Right lobe of liver (tissue), 6 donors: ENCODE results near the gene ADAM10. TPM values are rescaled to one million over a fixed set of nuclear protein-coding genes. Genes with fewer than 3 reads are reported as not detected.

ENCODE experiments used
- ATAC-seq, 4 donors: fragments of 200-7000 bp; cut with Tn5 transposase; one replicate each; pipeline ENCODE4 v1.9.1; 2020; ENCODE audit warnings: mild to moderate bottlenecking in 4 of 4, moderate library complexity in 4 of 4
- DNase-seq, 3 donors: peaks; one replicate each; pipeline ENCODE4 v3.0.0-alpha.2; 2020
- H3K27ac ChIP-seq, 3 donors: fragments of 200-600 bp; one replicate each; pipeline ENCODE4 v1.8.0; 2022
- H3K27me3 ChIP-seq, 2 donors: fragments of 200-600 bp; one replicate each; pipeline ENCODE4 v1.8.0; 2022
- H3K36me3 ChIP-seq, 4 donors: fragments of 200-600 bp; sonication (generic) in 1 of 4; one replicate each; pipeline versions ENCODE4 v1.5.1 to v1.8.0; 2017 to 2022; ENCODE audit warnings: control low read depth in 1 of 4
- H3K4me1 ChIP-seq, 4 donors: fragments of 200-600 bp; sonication (generic) in 1 of 4; one replicate each; pipeline versions ENCODE4 v1.5.1 to v1.8.0; 2017 to 2022; ENCODE audit warnings: control low read depth in 1 of 4
- H3K4me3 ChIP-seq, 3 donors: fragments of 200-600 bp; one replicate each; pipeline ENCODE4 v1.8.0; 2022
- H3K9me3 ChIP-seq, 4 donors: fragments of 200-600 bp; sonication (generic) in 1 of 4; one replicate each; pipeline versions ENCODE4 v1.5.1 to v1.8.0; 2017 to 2022; ENCODE audit warnings: control low read depth in 1 of 4
- CTCF ChIP-seq, 4 donors: fragments of 200-600 bp in 3 of 4; fragments of 450-650 bp in 1 of 4; IDR thresholded peaks; one replicate each; pipeline versions ENCODE4 v1.5.1 to v1.8.0; 2016 to 2022; ENCODE audit warnings: antibody characterized with exemption in 4 of 4, mild to moderate bottlenecking in 2 of 4
- POLR2A ChIP-seq: fragments of 450-650 bp; IDR thresholded peaks from one replicate; pipeline ENCODE4 v1.6.1; 2017; ENCODE audit warnings: antibody characterized with exemption, mild to moderate bottlenecking
- WGBS: methylation state at CpG from one replicate; pipeline ENCODE4 v1.1.6; 2018; ENCODE audit warnings: low coverage, low lambda C conversion rate; ENCODE audit not compliant: insufficient coverage; ENCODE audit errors: missing lambda C conversion rate; 5-methylcytosine and 5-hydroxymethylcytosine counted together
- intact Hi-C, 2 donors: fragments of 100-400 bp; cut with DNase I; formaldehyde crosslinking; loops; one replicate each; pipeline versions ENCODE4 v1.11.2 to v1.14.1; 2022
- total RNA-seq, 6 experiments: library from RNA; depleted of rRNA in 2 of 6; stranded (reverse); fragments of >200 nt in 2 of 6; fragmentation: NEBNext Ultra II Directional in 3 of 6; extraction: Animal tissue kit (Norgen Biotek cat#: 25700) in 3 of 6; gene quantifications; one replicate each; pipeline versions ENCODE4 v1.1.0 to v1.2.4, GENCODE V29; 2016 to 2023
- donor health status: DM: no; HTN: yes; CAD: no.
- donor health status: DM: no; HTN: no; CAD: no.
- donor health status: DM: no; HTN: no; CAD: no.
- donor health status: DM: no; HTN: yes; CAD: no.
- donor health status: DM: no; HTN: yes; CAD: no.

ADAM10 gene
- total RNA-seq, 6 experiments from 2014 or later: 24.1 to 78.1 (median 43.3) TPM

GRCh38 chr15:58742819-58743502, 6.5 kb downstream of the ADAM10 start:
- TF ChIP-seq POLR2A: no peak
- TF ChIP-seq CTCF (IDR thresholded peaks at IDR 0.05): no peak
- H3K4me1 ChIP-seq: peaks cover 0 to 44% (median 12%) of the 10 kb centered on the region in 4 donors
- ATAC-seq (peak; percentile 61 to 73 (median 69)), DNase-seq (no peak)
- no peaks in the 10 kb centered on the region for H3K36me3 ChIP-seq
- no peak overlapping the region for H3K4me3 ChIP-seq
- H3K27me3 ChIP-seq: no peaks in the 10 kb centered on the region
- intact Hi-C loops: no loop called here
- no peaks in the 10 kb centered on the region for H3K9me3 ChIP-seq
- 33% methylated on average over 2 of the region's 5 CpGs for WGBS
- peak overlapping the region in 1 of 3 donors; percentile 61 for H3K27ac ChIP-seq

GRCh38 chr15:58742022-58742813, 7.3 kb downstream of the ADAM10 start:
- TF ChIP-seq POLR2A: no peak
- no peak for DNase-seq
- ATAC-seq: peak; percentile 44 to 67 (median 60)
- peaks cover 0 to 44% (median 12%) of the 10 kb centered on the region in 4 donors for H3K4me1 ChIP-seq
- H3K36me3 ChIP-seq: no peaks in the 10 kb centered on the region
- intact Hi-C loops: no loop called here
- no peaks in the 10 kb centered on the region for H3K9me3 ChIP-seq
- WGBS: 76% methylated on average over 8 of the region's 8 CpGs
- H3K4me3 ChIP-seq: no peak overlapping the region
- H3K27ac ChIP-seq: peak overlapping the region in 1 of 3 donors; percentile 61
- no peaks in the 10 kb centered on the region for H3K27me3 ChIP-seq

- no peak for DNase-seq
- Histone ChIP-seq H3K4me3 (no peak overlapping the region), H3K9me3 (no peaks in the 10 kb centered on the region), H3K36me3 (no peaks in the 10 kb centered on the region), H3K27me3 (no peaks in the 10 kb centered on the region), H3K4me1 (peaks cover 0 to 32% (median 6%) of the 10 kb centered on the region in 4 donors), H3K27ac (no peak overlapping the region)
- 66% methylated on average over 2 of the region's 2 CpGs for WGBS
- no peak for ATAC-seq
- intact Hi-C loops: no loop called here
- TF ChIP-seq CTCF (IDR thresholded peaks at IDR 0.05): no peak
- TF ChIP-seq POLR2A: no peak
These were observed 8.5 kb downstream of the ADAM10 start for GRCh38 chr15:58741032-58741431.

GRCh38 chr15:58740436-58740835, 9.1 kb downstream of the ADAM10 start:
- DNase-seq: no peak
- TF ChIP-seq CTCF (IDR thresholded peaks at IDR 0.05) (no peak), POLR2A (no peak)
- no peak for ATAC-seq
- WGBS: 93% methylated on average over 4 of the region's 4 CpGs
- intact Hi-C loops: no loop called here
- Histone ChIP-seq H3K27ac (no peak overlapping the region), H3K27me3 (no peaks in the 10 kb centered on the region), H3K36me3 (no peaks in the 10 kb centered on the region), H3K4me1 (peaks cover 0 to 31% (median 6%) of the 10 kb centered on the region in 4 donors), H3K4me3 (no peak overlapping the region), H3K9me3 (no peaks in the 10 kb centered on the region)
